Natural killer cell (primary cell): ENCODE results near the gene ENTPD7. TPM values are rescaled to one million over a fixed set of nuclear protein-coding genes. Genes with fewer than 3 reads are reported as not detected.

ENCODE experiments used
- ATAC-seq, 3 donors: fragments of 150-1000 bp in 2 of 3; fragments of 200-7000 bp in 1 of 3; cut with Tn5 transposase; 1 replicate in 1 of 3; 2 replicates in 2 of 3; pipeline ENCODE4 v1.10.0; 2021; ENCODE audit warnings: mild to moderate bottlenecking in 2 of 3, moderate library complexity in 2 of 3
- DNase-seq, 2 donors: peaks; one replicate each; pipeline versions ENCODE4 v3.0.0 to v3.0.0-alpha.2; 2013 to 2021; ENCODE audit warnings: mixed read lengths in 1 of 2
- H3K27ac ChIP-seq: one replicate; pipeline ENCODE4 v1.5.1; 2013; ENCODE audit warnings: mild to moderate bottlenecking, low read length
- H3K27me3 ChIP-seq: one replicate; pipeline ENCODE4 v1.6.1; 2013; ENCODE audit warnings: low read length; ENCODE audit not compliant: control insufficient read depth, insufficient read depth
- H3K36me3 ChIP-seq: one replicate; pipeline ENCODE4 v1.6.1; 2013; ENCODE audit warnings: low read length; ENCODE audit not compliant: control insufficient read depth, insufficient read depth
- H3K4me1 ChIP-seq: one replicate; pipeline ENCODE4 v1.6.1; 2013; ENCODE audit warnings: low read length; ENCODE audit not compliant: control insufficient read depth, insufficient read depth
- H3K4me3 ChIP-seq: one replicate; pipeline ENCODE4 v1.5.1; 2013; ENCODE audit warnings: low read length
- H3K9me3 ChIP-seq: one replicate; pipeline ENCODE4 v1.6.1; 2013; ENCODE audit warnings: low read length; ENCODE audit not compliant: control insufficient read depth, insufficient read depth
- H3K27ac Mint-ChIP-seq, 2 donors: one replicate each; pipeline ENCODE4 v1.8.0; 2022; ENCODE audit warnings: mild to moderate bottlenecking in 2 of 2, mixed read lengths in 2 of 2, moderate library complexity in 1 of 2
- H3K27me3 Mint-ChIP-seq, 2 donors: one replicate each; pipeline ENCODE4 v1.8.0; 2022; ENCODE audit warnings: low read depth in 2 of 2, mixed read lengths in 2 of 2
- H3K36me3 Mint-ChIP-seq: one replicate; pipeline ENCODE4 v1.8.0; 2022; ENCODE audit warnings: mixed read lengths
- H3K4me1 Mint-ChIP-seq, 2 donors: one replicate each; pipeline ENCODE4 v1.8.0; 2022; ENCODE audit warnings: mixed read lengths in 2 of 2
- H3K4me3 Mint-ChIP-seq: one replicate; pipeline ENCODE4 v1.8.0; 2022; ENCODE audit warnings: mild to moderate bottlenecking, moderate library complexity, mixed read lengths
- H3K9me3 Mint-ChIP-seq, 2 donors: one replicate each; pipeline ENCODE4 v1.8.0; 2022; ENCODE audit warnings: mixed read lengths in 2 of 2
- CTCF ChIP-seq: fragments of 200-600 bp; IDR thresholded peaks from one replicate; pipeline ENCODE4 v1.8.0; 2022; ENCODE audit warnings: antibody characterized with exemption
- WGBS: methylation state at CpG from one replicate; pipeline ENCODE4 v1.1.7; 2013; ENCODE audit warnings: missing lambda C conversion rate; ENCODE audit not compliant: insufficient coverage; 5-methylcytosine and 5-hydroxymethylcytosine counted together
- intact Hi-C: fragments of 100-400 bp; cut with micrococcal nuclease; formaldehyde crosslinking; loops from one replicate; pipeline ENCODE4 v1.14.2; 2022
- total RNA-seq, 4 donors: library from RNA; stranded (reverse); fragments of 120-200 nt in 1 of 4; gene quantifications; one replicate each; pipeline versions ENCODE4 v1.2.3 to v1.2.4, GENCODE V29; 2013 to 2022

The ENTPD7 gene
- total RNA-seq, 3 donors from 2014 or later (not counting 1 experiment from before 2014, with no cell fraction given) = 3.7 to 6.3 (median 5.6) TPM

- H3K9me3 ChIP-seq = no peaks in the 10 kb centered on the region
- Mint-ChIP-seq H3K9me3 (no peaks in the 10 kb centered on the region), H3K27me3 (peaks cover 16 to 57% of the 10 kb centered on the region in 2 donors), H3K36me3 (no peaks in the 10 kb centered on the region), H3K27ac (no peak overlapping the region), H3K4me3 (no peak overlapping the region), H3K4me1 (no peaks in the 10 kb centered on the region)
- H3K27ac ChIP-seq = no peak overlapping the region
- ATAC-seq = no peak
- H3K36me3 ChIP-seq = no peaks in the 10 kb centered on the region
- no peak for DNase-seq
- H3K4me3 ChIP-seq = no peak overlapping the region
- TF ChIP-seq CTCF = no peak
- intact Hi-C loops = no loop called here
- H3K4me1 ChIP-seq = no peaks in the 10 kb centered on the region
- H3K27me3 ChIP-seq = peaks cover 2% of the 10 kb centered on the region
Measured at GRCh38 chr10:99633832-99634231, 25.5 kb upstream of the ENTPD7 start.

DNA sequence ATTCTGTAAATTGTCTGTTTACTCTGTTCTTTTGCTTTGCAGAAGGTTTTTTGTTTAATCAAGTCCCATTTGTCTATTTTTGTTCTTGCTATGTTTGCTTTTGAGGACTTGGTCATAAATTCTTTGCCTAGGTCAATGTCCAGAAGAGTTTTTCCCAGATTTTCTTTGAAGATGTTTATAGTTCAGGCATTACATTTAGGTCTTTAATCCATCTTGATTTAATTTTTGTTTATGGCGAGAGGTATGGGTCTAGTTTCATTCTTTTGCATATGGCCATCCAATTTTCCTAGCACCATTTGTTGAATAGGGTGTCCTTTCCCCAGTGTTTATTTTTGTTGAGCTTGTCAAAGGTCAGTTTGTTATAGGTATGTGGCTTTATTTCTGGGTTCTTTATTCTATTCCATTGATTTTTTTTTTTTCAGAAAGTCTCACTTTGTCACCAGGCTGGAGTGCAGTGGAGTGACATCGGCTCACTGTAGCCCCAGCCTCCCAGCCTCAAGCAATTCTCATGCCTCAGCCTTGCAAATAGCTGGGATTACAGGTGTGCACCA lies 11.6 kb upstream of the ENTPD7 start:
- Histone ChIP-seq H3K27ac (no peak overlapping the region), H3K36me3 (no peaks in the 10 kb centered on the region), H3K4me3 (no peak overlapping the region), H3K27me3 (peaks cover 8% of the 10 kb centered on the region), H3K9me3 (no peaks in the 10 kb centered on the region), H3K4me1 (no peaks in the 10 kb centered on the region)
- ATAC-seq (no peak), DNase-seq (no peak)
- Mint-ChIP-seq H3K4me1 (no peaks in the 10 kb centered on the region), H3K9me3 (no peaks in the 10 kb centered on the region), H3K36me3 (no peaks in the 10 kb centered on the region), H3K4me3 (no peak overlapping the region), H3K27me3 (peaks cover 24 to 39% of the 10 kb centered on the region in 2 donors), H3K27ac (no peak overlapping the region)
- WGBS = 100% methylated on average over 2 of the region's 2 CpGs
- no peak for TF ChIP-seq CTCF
- intact Hi-C loops = no loop called here

DNA sequence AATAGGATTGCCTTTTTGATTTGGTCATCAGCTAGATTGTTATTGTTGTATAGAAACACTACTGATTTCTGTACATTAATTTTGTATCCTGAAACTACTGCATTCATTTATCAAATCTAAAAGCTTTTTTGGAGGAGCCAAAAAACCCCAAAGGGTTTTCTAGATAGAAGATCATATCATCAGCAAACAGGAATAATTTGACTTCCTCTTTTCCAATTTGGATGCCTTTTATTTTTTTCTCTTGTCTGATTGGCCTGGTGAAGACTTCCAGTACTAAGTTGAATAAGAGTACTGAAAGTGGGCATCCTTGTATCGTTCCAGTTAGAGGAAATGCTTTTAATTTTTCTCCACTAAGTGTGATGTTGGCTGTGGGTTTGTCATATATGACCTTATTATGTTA lies 10.6 kb upstream of the ENTPD7 start:
- no peaks in the 10 kb centered on the region for H3K36me3 ChIP-seq
- H3K4me3 ChIP-seq = no peak overlapping the region
- Mint-ChIP-seq H3K4me3 (no peak overlapping the region), H3K4me1 (no peaks in the 10 kb centered on the region), H3K36me3 (no peaks in the 10 kb centered on the region), H3K27me3 (peaks cover 24 to 39% of the 10 kb centered on the region in 2 donors), H3K27ac (no peak overlapping the region), H3K9me3 (no peaks in the 10 kb centered on the region)
- ATAC-seq = no peak
- no peak overlapping the region for H3K27ac ChIP-seq
- H3K4me1 ChIP-seq = no peaks in the 10 kb centered on the region
- no peak for DNase-seq
- 0% methylated on average over 1 of the region's 1 CpG for WGBS
- no peaks in the 10 kb centered on the region for H3K9me3 ChIP-seq
- intact Hi-C loops = no loop called here
- TF ChIP-seq CTCF = no peak
- peaks cover 8% of the 10 kb centered on the region for H3K27me3 ChIP-seq

DNA sequence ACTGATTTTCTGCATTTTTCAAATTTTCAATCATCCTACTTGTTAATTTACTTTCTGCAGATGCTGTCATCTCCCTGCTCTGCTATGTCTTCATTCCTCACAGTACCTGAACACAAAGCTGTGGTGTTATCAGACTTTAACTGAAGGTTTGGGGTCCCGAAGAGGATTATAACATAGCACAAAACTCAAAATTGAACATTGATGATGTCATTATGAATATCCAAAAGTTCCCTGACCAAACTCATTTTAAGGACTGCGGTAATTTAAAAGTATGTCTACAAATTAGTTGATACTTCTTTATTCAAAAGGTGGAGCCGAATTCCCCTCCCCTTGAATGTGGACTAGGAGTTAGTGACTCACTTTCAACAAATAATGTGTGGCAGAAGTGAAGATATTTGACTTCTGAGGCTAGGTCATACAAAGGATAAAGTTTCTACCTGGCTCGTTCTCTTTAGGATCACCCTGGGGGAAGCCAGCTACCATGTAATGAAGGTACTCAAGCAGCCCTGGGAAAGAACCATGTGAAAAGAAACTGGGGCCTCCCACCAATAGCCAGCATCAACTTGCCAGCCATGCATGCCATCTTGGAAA lies 6.4 kb upstream of the ENTPD7 start:
- no peak for TF ChIP-seq CTCF
- H3K4me1 Mint-ChIP-seq = no peaks in the 10 kb centered on the region
- H3K27me3 ChIP-seq = peaks cover 2% of the 10 kb centered on the region
- WGBS = 86% methylated on average over 1 of the region's 4 CpGs
- no peaks in the 10 kb centered on the region for H3K4me1 ChIP-seq
- no peak for DNase-seq
- no peak for ATAC-seq
- no peak overlapping the region for H3K4me3 Mint-ChIP-seq
- no peaks in the 10 kb centered on the region for H3K9me3 Mint-ChIP-seq
- H3K4me3 ChIP-seq = no peak overlapping the region
- H3K27ac Mint-ChIP-seq = no peak overlapping the region
- intact Hi-C loops = no loop called here
- H3K36me3 ChIP-seq = no peaks in the 10 kb centered on the region
- no peaks in the 10 kb centered on the region for H3K9me3 ChIP-seq
- no peak overlapping the region for H3K27ac ChIP-seq
- H3K36me3 Mint-ChIP-seq = no peaks in the 10 kb centered on the region
- peaks cover 23 to 32% of the 10 kb centered on the region in 2 donors for H3K27me3 Mint-ChIP-seq
